Mesendoderm (in vitro differentiated cells): ENCODE data around the gene HLA-F.

Experiments used
- DNase-seq: peaks from one replicate; pipeline ENCODE4 v3.0.0; 2013
- H2AK5ac ChIP-seq: 2 replicates; pipeline ENCODE4 v1.6.1; 2013; ENCODE audit warnings: low read length, inconsistent platforms
- H2BK120ac ChIP-seq: 2 replicates; pipeline ENCODE4 v1.6.1; 2013; ENCODE audit warnings: low read depth, mild to moderate bottlenecking, low read length, moderate library complexity, mixed read lengths
- H2BK15ac ChIP-seq: replicated peaks from 2 replicates; pipeline ENCODE4 v1.6.1; 2013; ENCODE audit warnings: low read depth, mild to moderate bottlenecking, moderate library complexity
- H2BK5ac ChIP-seq: 2 replicates; pipeline ENCODE4 v1.6.1; 2013; ENCODE audit warnings: low read length, inconsistent platforms
- H3K18ac ChIP-seq: 2 replicates; pipeline ENCODE4 v1.6.1; 2013; ENCODE audit warnings: mild to moderate bottlenecking, low read length, mixed read lengths
- H3K23ac ChIP-seq: one replicate; pipeline ENCODE4 v1.6.1; 2013; ENCODE audit warnings: low read length
- H3K27ac ChIP-seq: 2 replicates; pipeline ENCODE4 v1.5.1; 2013; ENCODE audit warnings: low read depth, mild to moderate bottlenecking, inconsistent platforms, low read length, moderate library complexity
- H3K27me3 ChIP-seq: 2 replicates; pipeline ENCODE4 v1.6.1; 2013; ENCODE audit warnings: low read length, control low read depth, mild to moderate bottlenecking, inconsistent platforms; ENCODE audit not compliant: insufficient read depth, poor library complexity
- H3K36me3 ChIP-seq: 2 replicates; pipeline ENCODE4 v1.6.1; 2013; ENCODE audit warnings: low read length, inconsistent platforms; ENCODE audit not compliant: control insufficient read depth, insufficient read depth
- H3K4ac ChIP-seq: one replicate; pipeline ENCODE4 v1.6.1; 2013; ENCODE audit warnings: low read depth, mild to moderate bottlenecking, low read length, moderate library complexity
- H3K4me1 ChIP-seq: 2 replicates; pipeline ENCODE4 v1.6.1; 2013; ENCODE audit warnings: low read depth, low read length, inconsistent platforms; ENCODE audit not compliant: control insufficient read depth
- H3K4me2 ChIP-seq: 2 replicates; pipeline ENCODE4 v1.6.1; 2013; ENCODE audit warnings: low read length
- H3K4me3 ChIP-seq: 2 replicates; pipeline ENCODE4 v1.5.1; 2013; ENCODE audit warnings: mild to moderate bottlenecking, low read length
- H3K56ac ChIP-seq: one replicate; pipeline ENCODE4 v1.6.1; 2013; ENCODE audit warnings: low read length
- H3K79me1 ChIP-seq: 2 replicates; pipeline ENCODE4 v1.6.1; 2013; ENCODE audit warnings: low read length, inconsistent platforms
- H3K79me2 ChIP-seq: 2 replicates; pipeline ENCODE4 v1.6.1; 2013; ENCODE audit warnings: mild to moderate bottlenecking, low read length; ENCODE audit not compliant: control insufficient read depth, insufficient read depth
- H3K9ac ChIP-seq: 2 replicates; pipeline ENCODE4 v1.6.1; 2013; ENCODE audit warnings: low read length, inconsistent platforms
- H4K5ac ChIP-seq: one replicate; pipeline ENCODE4 v1.6.1; 2013; ENCODE audit warnings: low read length
- H4K8ac ChIP-seq: one replicate; pipeline ENCODE4 v1.6.1; 2013; ENCODE audit warnings: low read depth, mild to moderate bottlenecking, control low read depth, low read length, moderate library complexity
- WGBS: extraction: QIAGEN DNeasy Blood & Tissue Kit; methylation state at CpG from one replicate; pipeline ENCODE4 v1.1.7; 2013; ENCODE audit warnings: low lambda C conversion rate, missing lambda C conversion rate; ENCODE audit not compliant: insufficient coverage; ENCODE audit errors: extremely low coverage; 5-methylcytosine and 5-hydroxymethylcytosine counted together

Gene HLA-F

GRCh38 chr6:29750709-29751108 lies 27.5 kb downstream of the HLA-F start:
- H2BK120ac ChIP-seq: no peak overlapping the region
- no peak overlapping the region for H2BK15ac ChIP-seq
- WGBS: no CpG with 5 or more reads among the region's 6 CpGs
- no peak overlapping the region for H3K4me2 ChIP-seq
- no peak overlapping the region for H3K56ac ChIP-seq
- H3K18ac ChIP-seq: no peak overlapping the region
- H3K27me3 ChIP-seq: peaks cover 6% of the 10 kb centered on the region
- H2AK5ac ChIP-seq: no peak overlapping the region
- H3K23ac ChIP-seq: no peak overlapping the region
- no peak overlapping the region for H4K8ac ChIP-seq
- no peak overlapping the region for H2BK5ac ChIP-seq
- H3K4me3 ChIP-seq: no peak overlapping the region
- no peak overlapping the region for H4K5ac ChIP-seq
- H3K79me2 ChIP-seq: no peaks in the 10 kb centered on the region
- peaks cover 2% of the 10 kb centered on the region for H3K4me1 ChIP-seq
- H3K9ac ChIP-seq: no peak overlapping the region
- no peak overlapping the region for H3K4ac ChIP-seq
- no peak for DNase-seq
- no peak overlapping the region for H3K27ac ChIP-seq
- no peaks in the 10 kb centered on the region for H3K79me1 ChIP-seq
- H3K36me3 ChIP-seq: no peaks in the 10 kb centered on the region

- Histone ChIP-seq H2BK120ac (no peak overlapping the region), H3K23ac (no peak overlapping the region), H3K27me3 (peaks cover 6% of the 10 kb centered on the region), H3K9ac (no peak overlapping the region), H3K4ac (no peak overlapping the region), H2BK15ac (no peak overlapping the region), H3K79me2 (no peaks in the 10 kb centered on the region), H3K18ac (no peak overlapping the region), H3K36me3 (no peaks in the 10 kb centered on the region), H3K4me1 (peaks cover 2% of the 10 kb centered on the region), H3K79me1 (no peaks in the 10 kb centered on the region), H2BK5ac (no peak overlapping the region), H3K56ac (no peak overlapping the region), H4K5ac (no peak overlapping the region), H3K4me3 (no peak overlapping the region), H4K8ac (no peak overlapping the region), H3K27ac (no peak overlapping the region), H2AK5ac (no peak overlapping the region), H3K4me2 (no peak overlapping the region)
- no CpG with 5 or more reads among the region's 3 CpGs for WGBS
- no peak for DNase-seq
Observed at GRCh38 chr6:29751480-29751879, 28.2 kb downstream of the HLA-F start.

- peak overlapping the region; percentile 75 for H3K18ac ChIP-seq
- peak overlapping the region; percentile 78 for H3K56ac ChIP-seq
- H3K4ac ChIP-seq: peak overlapping the region; percentile 75
- H3K79me2 ChIP-seq: no peaks in the 10 kb centered on the region
- H3K4me3 ChIP-seq: peak overlapping the region; percentile 48
- H3K4me1 ChIP-seq: peaks cover 4% of the 10 kb centered on the region
- H3K27me3 ChIP-seq: peaks cover 6% of the 10 kb centered on the region
- peak overlapping the region; percentile 68 for H3K9ac ChIP-seq
- no peak overlapping the region for H2AK5ac ChIP-seq
- H4K5ac ChIP-seq: no peak overlapping the region
- peak; percentile 98 for DNase-seq
- no peak overlapping the region for H2BK15ac ChIP-seq
- H4K8ac ChIP-seq: no peak overlapping the region
- H3K23ac ChIP-seq: no peak overlapping the region
- no peaks in the 10 kb centered on the region for H3K36me3 ChIP-seq
- no peak overlapping the region for H3K27ac ChIP-seq
- no peak overlapping the region for H2BK120ac ChIP-seq
- no peaks in the 10 kb centered on the region for H3K79me1 ChIP-seq
- peak overlapping the region; percentile 62 for H3K4me2 ChIP-seq
- H2BK5ac ChIP-seq: no peak overlapping the region
- WGBS: no CpG with 5 or more reads among the region's 64 CpGs
Observed at GRCh38 chr6:29752451-29753308, 29.4 kb downstream of the HLA-F start.

- Histone ChIP-seq H3K4me2 (no peak overlapping the region), H3K27me3 (peaks cover 6% of the 10 kb centered on the region), H3K27ac (no peak overlapping the region), H3K4ac (no peak overlapping the region), H3K18ac (no peak overlapping the region), H3K56ac (no peak overlapping the region), H4K8ac (no peak overlapping the region), H3K4me1 (peaks cover 6% of the 10 kb centered on the region), H2BK5ac (no peak overlapping the region), H3K4me3 (no peak overlapping the region), H3K23ac (no peak overlapping the region), H3K36me3 (no peaks in the 10 kb centered on the region), H3K79me1 (no peaks in the 10 kb centered on the region), H3K9ac (no peak overlapping the region), H4K5ac (no peak overlapping the region), H3K79me2 (no peaks in the 10 kb centered on the region), H2BK15ac (no peak overlapping the region), H2BK120ac (no peak overlapping the region), H2AK5ac (no peak overlapping the region)
- no peak for DNase-seq
- WGBS: no CpG with 5 or more reads among the region's 4 CpGs
Observed at GRCh38 chr6:29753309-29753644, 30.0 kb downstream of the HLA-F start.

- Histone ChIP-seq H3K9ac (no peak overlapping the region), H3K18ac (no peak overlapping the region), H3K4me1 (peaks cover 10% of the 10 kb centered on the region), H2BK15ac (no peak overlapping the region), H3K79me1 (no peaks in the 10 kb centered on the region), H3K27me3 (no peaks in the 10 kb centered on the region), H4K8ac (no peak overlapping the region), H3K56ac (peak overlapping the region; percentile 38), H3K4me3 (no peak overlapping the region), H2AK5ac (no peak overlapping the region), H3K23ac (no peak overlapping the region), H3K27ac (no peak overlapping the region), H2BK5ac (no peak overlapping the region), H3K36me3 (no peaks in the 10 kb centered on the region), H3K4ac (no peak overlapping the region), H2BK120ac (no peak overlapping the region), H4K5ac (no peak overlapping the region), H3K79me2 (no peaks in the 10 kb centered on the region), H3K4me2 (no peak overlapping the region)
- no CpG with 5 or more reads among the region's 23 CpGs for WGBS
- DNase-seq: no peak
Observed at GRCh38 chr6:29755295-29755871, 32.1 kb downstream of the HLA-F start.
